ENCODE results near the gene SMKR1.

DNA sequence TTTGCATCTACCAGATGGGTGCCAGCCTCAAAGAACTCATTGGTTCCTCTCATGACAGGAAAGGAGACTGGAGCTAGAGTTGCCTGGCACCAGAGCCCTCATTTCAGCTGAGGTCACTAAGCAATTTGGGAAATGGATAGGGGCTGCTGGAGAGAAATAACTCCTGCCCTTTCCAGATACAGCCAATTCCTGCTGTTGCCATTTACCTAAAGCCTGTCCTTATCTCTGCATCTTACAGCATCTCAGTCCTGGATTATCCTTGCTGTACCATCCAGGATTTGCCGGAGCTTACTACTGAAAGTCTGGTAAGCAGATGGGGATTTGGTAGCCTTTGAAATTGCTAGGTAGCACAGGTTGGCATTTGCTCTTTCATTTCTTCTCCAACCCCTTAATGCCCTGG, 31.9 kb upstream of the SMKR1 start:
- TF ChIP-seq POLR2A (IDR thresholded peaks at IDR 0.05; ENCODE audit: low read depth, low read length) (no peak), TAF1 (IDR thresholded peaks at IDR 0.05; ENCODE audit: borderline replicate concordance, low read depth, low read length) (no peak)

All from GM12892 (cell line).